HepG2 (cell line): ENCODE data around the gene CDCP2. TPM values are rescaled to one million over a fixed set of nuclear protein-coding genes. Genes with fewer than 3 reads are reported as not detected.

Source experiments
- ATAC-seq: fragments of 200-7000 bp; cut with Tn5 transposase; 3 replicates; pipeline ENCODE4 v1.9.1; 2020; ENCODE audit warnings: mild to moderate bottlenecking, moderate library complexity
- BruUV-seq: library from RNA; stranded (reverse); fragments of 400-500 nt; replicated peaks from 2 replicates; lab custom pipeline; 2021; lab: Mats Ljungman, UMichigan
- CTCF ChIA-PET: fragments of 300-600 bp; formaldehyde crosslinking; extraction: SDS; loops from one replicate; lab custom pipeline; 2021; ENCODE audit warnings: low total read pairs, inconsistent platforms, low intra/inter-chr PET ratio; lab: Yijun Ruan, JAX
- POLR2A ChIA-PET: fragments of 350-600 bp; sonication (Branson Sonifier 250); formaldehyde crosslinking; loops from one replicate; lab custom pipeline; 2020; ENCODE audit warnings: antibody characterized with exemption, inconsistent platforms; lab: Yijun Ruan, JAX
- DNase-seq: peaks from one replicate; pipeline ENCODE4 v3.0.0-alpha.2; 2015; ENCODE audit warnings: low spot score
- FAIRE-seq: peaks from 3 replicates; lab custom pipeline; 2011; peaks lifted over from hg19 to GRCh38; lab: Jason Lieb, UNC
- H2AFZ ChIP-seq: one replicate; pipeline ENCODE4 v1.6.1; 2011; ENCODE audit warnings: low read length, inconsistent platforms
- H3K27ac ChIP-seq: fragments of 300-600 bp; 3 replicates; pipeline ENCODE4 v1.8.0; 2011; ENCODE audit warnings: mixed run types, mild to moderate bottlenecking, mixed read lengths, low read length, inconsistent platforms; ENCODE audit not compliant: insufficient read depth; ENCODE audit errors: extremely low read length
- H3K27me3 ChIP-seq, 2 experiments: fragments of 200-600 bp in 1 of 2; 2 replicates in 1 of 2; 3 replicates in 1 of 2; pipeline versions ENCODE4 v1.6.0 to v1.8.0; 2011; ENCODE audit warnings: low read length in 2 of 2, mild to moderate bottlenecking in 2 of 2, moderate library complexity in 2 of 2, inconsistent platforms in 1 of 2; ENCODE audit not compliant: insufficient read depth in 2 of 2, control insufficient read depth in 1 of 2
- H3K36me3 ChIP-seq, 2 experiments: fragments of 200-600 bp in 1 of 2; replicated peaks in 1 of 2; 2 replicates in 1 of 2; 3 replicates in 1 of 2; pipeline versions ENCODE4 v1.5.1 to v1.8.0; 2011; ENCODE audit warnings: low read length in 2 of 2, inconsistent platforms in 1 of 2; ENCODE audit not compliant: insufficient read depth in 2 of 2, control insufficient read depth in 1 of 2
- H3K4me1 ChIP-seq: 2 replicates; pipeline ENCODE4 v1.5.1; 2012; ENCODE audit warnings: low read length, inconsistent platforms; ENCODE audit not compliant: insufficient read depth
- H3K4me2 ChIP-seq: 2 replicates; pipeline ENCODE4 v1.6.0; 2011; ENCODE audit warnings: low read depth, low read length, inconsistent platforms
- H3K4me3 ChIP-seq, 3 experiments: fragments of 200-600 bp in 1 of 3; sonication (generic), shearing (Covaris generic) in 1 of 3; replicated peaks in 1 of 3; 2 replicates each; pipeline ENCODE4 v1.5.1; 2011 to 2016; ENCODE audit warnings: low read length in 3 of 3, inconsistent platforms in 2 of 3, low read depth in 2 of 3, mild to moderate bottlenecking in 2 of 3, control low read depth in 1 of 3, mixed read lengths in 1 of 3; ENCODE audit not compliant: insufficient read depth in 1 of 3
- H3K79me2 ChIP-seq: one replicate; pipeline ENCODE4 v1.6.1; 2011; ENCODE audit warnings: low read length, inconsistent platforms; ENCODE audit not compliant: insufficient read depth
- H3K9ac ChIP-seq: 2 replicates; pipeline ENCODE4 v1.6.0; 2011; ENCODE audit warnings: mild to moderate bottlenecking, low read depth, low read length, inconsistent platforms; ENCODE audit not compliant: insufficient read depth
- H3K9me3 ChIP-seq: 2 replicates; pipeline ENCODE4 v1.5.1; 2012; ENCODE audit warnings: mild to moderate bottlenecking, low read length
- H4K20me1 ChIP-seq: 2 replicates; pipeline ENCODE4 v1.6.0; 2011; ENCODE audit warnings: inconsistent platforms, mild to moderate bottlenecking, low read length, moderate library complexity; ENCODE audit not compliant: insufficient read depth
- CBFB ChIP-seq: sonication (generic); formaldehyde crosslinking; IDR thresholded peaks from 2 replicates; pipeline ENCODE4 v1.4.0; 2020; ENCODE audit warnings: missing genetic modification reagents
- CBX1 ChIP-seq: IDR thresholded peaks from one replicate; pipeline ENCODE4 v1.6.1; 2016; ENCODE audit warnings: antibody characterized with exemption, low read depth
- CREM ChIP-seq, 2 experiments: sonication (generic) in 1 of 2; formaldehyde crosslinking in 1 of 2; IDR thresholded peaks; 2 replicates each; pipeline versions ENCODE4 v1.4.0 to v1.6.1; 2016 to 2020; ENCODE audit warnings: antibody characterized with exemption in 1 of 2, mild to moderate bottlenecking in 1 of 2, missing genetic modification reagents in 1 of 2
- HDAC1 ChIP-seq: sonication (generic); formaldehyde crosslinking; IDR thresholded peaks from 2 replicates; pipeline ENCODE4 v1.5.1; 2020; ENCODE audit warnings: mild to moderate bottlenecking, missing genetic modification reagents
- HES4 ChIP-seq: sonication (generic); formaldehyde crosslinking; IDR thresholded peaks from 2 replicates; pipeline ENCODE4 v1.9.0; 2021; ENCODE audit warnings: mild to moderate bottlenecking, missing genetic modification reagents, borderline replicate concordance
- KAT8 ChIP-seq: IDR thresholded peaks from 2 replicates; pipeline ENCODE4 v1.6.1; 2016; ENCODE audit warnings: missing genetic modification reagents, missing compliant biosample characterization
- MAFG ChIP-seq: sonication (generic); formaldehyde crosslinking; IDR thresholded peaks from 2 replicates; pipeline ENCODE4 v1.5.1; 2020; ENCODE audit warnings: mild to moderate bottlenecking, missing genetic modification reagents
- NR3C1 ChIP-seq: sonication (generic); formaldehyde crosslinking; IDR thresholded peaks from 2 replicates; pipeline ENCODE4 v1.4.0; 2020; ENCODE audit warnings: missing genetic modification reagents
- PPARG ChIP-seq: conservative IDR thresholded peaks from 2 replicates; pipeline ENCODE4 v1.6.1; 2016; ENCODE audit warnings: missing biosample characterization, missing genetic modification reagents
- RXRA ChIP-seq: sonication (generic); formaldehyde crosslinking; IDR thresholded peaks from 2 replicates; pipeline ENCODE4 v1.5.1; 2020; ENCODE audit warnings: missing genetic modification reagents
- SMARCC2 ChIP-seq: fragments of 450-650 bp; IDR thresholded peaks from 2 replicates; pipeline ENCODE4 v1.6.1; 2017; ENCODE audit warnings: antibody characterized with exemption, mild to moderate bottlenecking
- SNRNP70 ChIP-seq: fragments of 200-400 bp; formaldehyde crosslinking; IDR thresholded peaks from 2 replicates; pipeline ENCODE4 v1.6.1; 2017; ENCODE audit warnings: mild to moderate bottlenecking, low read depth, low read length, moderate library complexity
- ZC3H4 ChIP-seq: sonication (generic); formaldehyde crosslinking; IDR thresholded peaks from 2 replicates; pipeline ENCODE4 v1.4.0; 2020; ENCODE audit warnings: missing genetic modification reagents, borderline replicate concordance
- ZNF124 ChIP-seq: sonication (generic); formaldehyde crosslinking; IDR thresholded peaks from 2 replicates; pipeline ENCODE4 v1.4.0; 2020; ENCODE audit warnings: missing genetic modification reagents
- ZNF235 ChIP-seq: sonication (generic); formaldehyde crosslinking; IDR thresholded peaks from 2 replicates; pipeline ENCODE4 v1.8.1; 2023; ENCODE audit warnings: mild to moderate bottlenecking, missing genetic modification reagents, borderline replicate concordance
- ZNF333 ChIP-seq: sonication (generic); formaldehyde crosslinking; IDR thresholded peaks from 2 replicates; pipeline ENCODE4 v1.4.0; 2020; ENCODE audit warnings: mild to moderate bottlenecking, missing genetic modification reagents, borderline replicate concordance
- ZNF546 ChIP-seq: sonication (generic); formaldehyde crosslinking; conservative IDR thresholded peaks from 2 replicates; pipeline ENCODE4 v1.8.1; 2023; ENCODE audit warnings: mild to moderate bottlenecking, missing genetic modification reagents
- ZNF629 ChIP-seq: sonication (generic); formaldehyde crosslinking; conservative IDR thresholded peaks from 2 replicates; pipeline ENCODE4 v1.5.0; 2020; ENCODE audit warnings: missing genetic modification reagents
- WGBS: methylation state at CpG from one replicate; pipeline ENCODE4 v1.1.6; 2017; ENCODE audit warnings: low lambda C conversion rate; 5-methylcytosine and 5-hydroxymethylcytosine counted together
- in situ Hi-C: cut with HindIII; loops from 2 replicates; pipeline ENCODE4 v1.10.0; 2017; ENCODE audit warnings: low pct_unique_long_range_greater_than_20kb; ENCODE audit not compliant: extremely low pct_ligation_motif_present
- intact Hi-C: fragments of 100-400 bp; cut with micrococcal nuclease; formaldehyde crosslinking; loops from one replicate; pipeline ENCODE4 v1.10.0; 2022; ENCODE audit not compliant: unreplicated experiment
- polyA plus RNA-seq, 8 experiments: library from polyadenylated mRNA; depleted of rRNA in 3 of 8; stranded (reverse) in 7 of 8; unstranded in 1 of 8; fragments of >200 nt; fragmentation: Illumina TruSeq in 4 of 8; extraction: Trizol in 4 of 8; gene quantifications; 2 replicates each; pipeline versions ENCODE4 v1.2.1 to v1.2.3, GENCODE V29; 2011 to 2016; ENCODE audit warnings: low read depth in 4 of 8, missing spikeins in 1 of 8, mixed read lengths in 1 of 8; ENCODE audit not compliant: insufficient read depth in 1 of 8
- total RNA-seq, 5 experiments: library from RNA; depleted of rRNA; stranded (reverse); fragments of >200 nt; fragmentation: Illumina TruSeq; extraction: Trizol; gene quantifications; 2 replicates each; pipeline ENCODE4 v1.2.3, GENCODE V29; 2016; ENCODE audit warnings: low read depth in 1 of 5
- TF ChIP-seq, protein P1 (sequence below): sonication (generic); formaldehyde crosslinking; IDR thresholded peaks from 2 replicates; pipeline ENCODE4 v1.5.1; 2020; ENCODE audit warnings: missing genetic modification reagents, mild to moderate bottlenecking, borderline replicate concordance

Gene CDCP2
- total and polyA plus RNA-seq, 2 of the 13 experiments (the other 11 are each of a cell fraction or from before 2014, with no cell fraction given), result not detected

GRCh38 chr1:54199765-54200518 lies 47.1 kb upstream of the CDCP2 start, which contains the start of the genes CYB5RL and MRPL37 (continued):
- TF ChIP-seq ZNF333 (CRISPR knock-in tag), result peak; percentile 80; the same call in 1 of the 2 replicates
- TF ChIP-seq CBX1, result peak; percentile 27
- TF ChIP-seq ZC3H4 (CRISPR knock-in tag), result no peak
- TF ChIP-seq SMARCC2, result no peak
- peak; percentile 82 for TF ChIP-seq HDAC1
- TF ChIP-seq ZNF546, result 0 out of 2 replicates have a peak, but pooled peaks have one; percentile 56
- TF ChIP-seq ZNF124 (CRISPR knock-in tag), result no peak

DNA sequence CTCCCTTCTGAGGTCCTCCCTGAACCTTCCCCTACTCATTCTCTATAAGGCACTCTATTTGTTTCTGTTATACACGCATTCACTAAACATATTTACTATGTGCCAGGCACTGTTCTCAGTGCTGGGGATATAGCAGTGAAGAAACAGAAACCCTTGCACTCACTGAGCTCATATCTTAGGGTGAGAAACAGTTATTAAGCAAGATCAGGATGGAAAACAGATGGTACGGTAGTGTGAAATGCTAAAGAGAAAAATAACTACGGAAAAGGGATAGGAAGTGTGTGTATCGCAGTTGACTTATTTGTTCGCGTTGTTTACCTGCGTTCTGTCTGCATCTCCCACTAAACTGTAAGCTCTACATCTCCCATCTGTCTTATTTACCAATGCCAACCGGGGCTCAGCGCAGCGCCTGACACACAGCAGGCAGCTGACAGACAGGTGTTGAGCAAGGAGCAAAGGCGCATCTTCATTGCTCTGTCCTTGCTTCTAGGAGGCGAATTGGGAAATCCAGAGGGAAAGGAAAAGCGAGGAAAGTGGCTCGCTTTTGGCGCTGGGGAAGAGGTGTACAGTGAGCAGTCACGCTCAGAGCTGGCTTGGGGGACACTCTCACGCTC lies 46.5 kb upstream of the CDCP2 start:
- no peaks in the 10 kb centered on the region; a peak in 1 of 5 replicates for H3K27me3 ChIP-seq
- H3K4me2 ChIP-seq, result peak overlapping the region; percentile 96
- WGBS, result under 1% methylated on average over 17 of the region's 17 CpGs
- CTCF ChIA-PET, result no interaction called here
- no peaks in the 10 kb centered on the region for H4K20me1 ChIP-seq
- peaks cover 34% of the 10 kb centered on the region for H3K4me1 ChIP-seq
- H3K79me2 ChIP-seq, result peaks cover 33% of the 10 kb centered on the region
- H3K4me3 ChIP-seq, result peak overlapping the region; percentile 89 to 95 (median 94)
- POLR2A ChIA-PET, result interaction anchor here (0.5 to 2.4 kb wide), 21 partner anchors 9 to 1009 kb away, joined by 3 to 10 read pairs (median 4); partner anchors contain the start of gene SSBP3
- BruUV-seq, result TSS peak; percentile 93
- H3K9me3 ChIP-seq, result no peaks in the 10 kb centered on the region
- in situ Hi-C loops (no loop called here), intact Hi-C loops (no loop called here)
- peak; percentile 37 for FAIRE-seq
- peak; percentile 8 for DNase-seq
- H3K27ac ChIP-seq, result peak overlapping the region; percentile 75
- H3K9ac ChIP-seq, result peak overlapping the region; percentile 93
- ATAC-seq, result peak; percentile 45
- H2AFZ ChIP-seq, result peak overlapping the region; percentile 73
- peaks cover 2 to 4% of the 10 kb centered on the region in 2 experiments; a peak in 2 of 5 replicates for H3K36me3 ChIP-seq
- TF ChIP-seq CREM (IDR thresholded peaks at IDR 0.05) (no peak), CREM (CRISPR knock-in tag; IDR thresholded peaks at IDR 0.05) (no peak), SNRNP70 (no peak), PPARG (CRISPR knock-in tag) (peak; percentile 49; the same call in 1 of the 2 replicates), ZNF235 (CRISPR knock-in tag) (no peak), HES4 (CRISPR knock-in tag) (no peak), NR3C1 (no peak), RXRA (CRISPR knock-in tag) (0 out of 2 replicates have a peak, but pooled peaks have one; percentile 8), KAT8 (CRISPR knock-in tag) (no peak), MAFG (no peak), ZNF629 (CRISPR knock-in tag) (no peak), CBFB (CRISPR knock-in tag) (no peak)
- TF ChIP-seq, protein P1, sequence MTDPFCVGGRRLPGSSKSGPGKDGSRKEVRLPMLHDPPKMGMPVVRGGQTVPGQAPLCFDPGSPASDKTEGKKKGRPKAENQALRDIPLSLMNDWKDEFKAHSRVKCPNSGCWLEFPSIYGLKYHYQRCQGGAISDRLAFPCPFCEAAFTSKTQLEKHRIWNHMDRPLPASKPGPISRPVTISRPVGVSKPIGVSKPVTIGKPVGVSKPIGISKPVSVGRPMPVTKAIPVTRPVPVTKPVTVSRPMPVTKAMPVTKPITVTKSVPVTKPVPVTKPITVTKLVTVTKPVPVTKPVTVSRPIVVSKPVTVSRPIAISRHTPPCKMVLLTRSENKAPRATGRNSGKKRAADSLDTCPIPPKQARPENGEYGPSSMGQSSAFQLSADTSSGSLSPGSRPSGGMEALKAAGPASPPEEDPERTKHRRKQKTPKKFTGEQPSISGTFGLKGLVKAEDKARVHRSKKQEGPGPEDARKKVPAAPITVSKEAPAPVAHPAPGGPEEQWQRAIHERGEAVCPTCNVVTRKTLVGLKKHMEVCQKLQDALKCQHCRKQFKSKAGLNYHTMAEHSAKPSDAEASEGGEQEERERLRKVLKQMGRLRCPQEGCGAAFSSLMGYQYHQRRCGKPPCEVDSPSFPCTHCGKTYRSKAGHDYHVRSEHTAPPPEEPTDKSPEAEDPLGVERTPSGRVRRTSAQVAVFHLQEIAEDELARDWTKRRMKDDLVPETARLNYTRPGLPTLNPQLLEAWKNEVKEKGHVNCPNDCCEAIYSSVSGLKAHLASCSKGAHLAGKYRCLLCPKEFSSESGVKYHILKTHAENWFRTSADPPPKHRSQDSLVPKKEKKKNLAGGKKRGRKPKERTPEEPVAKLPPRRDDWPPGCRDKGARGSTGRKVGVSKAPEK (CRISPR knock-in tag), result 0 out of 2 replicates have a peak, but pooled peaks have one; percentile 28
